GM12874 (cell line): ENCODE data around the gene CYGB.

ENCODE experiments used
- CTCF ChIP-seq: IDR thresholded peaks from 2 replicates; pipeline ENCODE4 v1.5.1; 2011; ENCODE audit warnings: low read depth, mild to moderate bottlenecking, control low read depth, low read length, moderate library complexity; ENCODE audit not compliant: insufficient read depth

CYGB gene

GRCh38 chr17:76535788-76536510 is 1.6 kb downstream of the CYGB start:
- TF ChIP-seq CTCF = no peak

DNA sequence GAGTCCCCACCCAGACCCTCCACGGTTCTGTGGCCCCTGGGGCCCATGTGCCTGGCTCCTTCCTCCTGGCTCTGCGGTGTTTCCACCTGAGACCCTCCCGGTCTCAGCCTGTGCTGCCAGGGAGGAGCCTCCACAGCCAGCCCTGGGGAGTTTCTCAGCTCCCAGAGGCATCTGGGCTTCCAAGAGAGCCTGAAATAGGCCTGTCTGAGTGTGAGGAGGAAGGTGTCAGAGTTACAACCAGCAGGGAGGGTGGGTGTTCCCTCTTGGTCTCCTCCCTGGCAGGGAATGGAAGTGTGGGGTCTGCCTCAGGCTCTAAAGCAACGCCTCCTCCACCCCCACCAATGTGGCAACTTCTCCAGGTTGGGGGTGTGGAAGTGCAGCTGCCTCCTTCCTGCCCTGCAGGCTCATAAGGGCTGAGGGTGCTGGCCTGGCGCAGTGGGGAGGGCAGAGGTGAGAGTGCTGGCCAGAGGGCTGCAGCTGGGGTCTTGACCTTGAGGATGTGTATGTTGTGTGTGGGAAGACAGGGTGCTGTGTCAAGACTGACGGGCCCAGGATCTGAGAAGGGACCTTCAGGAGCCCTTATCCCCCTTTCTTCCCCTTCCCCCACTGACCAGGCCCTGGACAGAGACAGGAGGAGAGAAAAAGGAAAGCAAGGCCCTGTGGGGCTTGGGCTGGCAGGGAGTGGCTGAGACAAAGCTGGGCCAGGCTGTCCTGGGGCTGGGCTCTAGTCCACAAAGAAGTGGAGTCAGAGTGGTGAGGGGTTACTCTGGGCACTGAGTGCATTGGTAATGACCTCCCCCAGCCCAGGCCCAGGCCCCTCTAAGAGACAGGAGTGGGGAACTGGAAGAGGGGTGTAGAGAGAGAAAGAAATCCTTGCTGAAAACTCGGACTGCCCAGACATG is 2.4 kb downstream of the CYGB start:
- TF ChIP-seq CTCF = no peak

- no peak for TF ChIP-seq CTCF
Measured at GRCh38 chr17:76532072-76532651, 5.3 kb downstream of the CYGB start.

DNA sequence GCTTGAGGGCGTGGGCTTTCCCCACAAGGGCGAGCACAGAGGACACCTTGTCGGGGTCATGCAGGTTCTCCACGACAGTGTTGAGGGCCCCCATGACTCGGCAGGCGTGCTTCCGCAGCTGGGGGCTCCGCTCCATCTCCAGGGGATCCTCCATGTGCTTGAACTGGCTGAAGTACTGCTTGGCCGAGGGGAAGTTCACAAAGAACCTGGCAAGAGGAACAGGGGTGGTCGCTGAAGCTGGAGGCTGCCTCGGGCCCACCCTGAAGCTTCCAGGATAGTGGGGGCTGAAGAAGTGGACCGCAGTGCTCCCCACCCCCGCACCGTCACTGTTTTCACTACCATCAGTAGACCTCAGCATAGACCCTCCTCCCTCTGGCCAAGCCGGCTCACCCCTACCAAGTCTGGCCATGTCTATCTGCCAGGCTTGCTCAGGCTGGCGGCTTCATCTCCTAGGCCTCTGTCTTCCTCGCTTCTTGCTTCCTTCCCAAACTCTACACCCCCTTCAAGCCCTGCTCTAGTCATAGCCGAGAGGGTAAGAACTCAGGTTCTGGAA is 5.9 kb downstream of the CYGB start:
- no peak for TF ChIP-seq CTCF

GRCh38 chr17:76530811-76531485 is 6.6 kb downstream of the CYGB start:
- TF ChIP-seq CTCF = no peak

GRCh38 chr17:76530095-76530723 is 7.3 kb downstream of the CYGB start:
- TF ChIP-seq CTCF = no peak
